DMS153 treated with DMSO at 0.1 percent for 48 hours (cell line): ENCODE measurements around the gene NDUFC1.
A peak's percentile ranks its signal among the peaks of the same experiment; 100 is the strongest.
"Not testable (repeated sequence)": the region's sequence is repeated elsewhere in the genome, so short reads cannot be mapped to it uniquely, and the experiment has no call there.

ENCODE experiments used
- DNase-seq: peaks from one replicate; lab custom pipeline; 2025; ENCODE audit not compliant: unreplicated experiment; lab: John Stamatoyannopoulos, UW

The NDUFC1 gene

DNA sequence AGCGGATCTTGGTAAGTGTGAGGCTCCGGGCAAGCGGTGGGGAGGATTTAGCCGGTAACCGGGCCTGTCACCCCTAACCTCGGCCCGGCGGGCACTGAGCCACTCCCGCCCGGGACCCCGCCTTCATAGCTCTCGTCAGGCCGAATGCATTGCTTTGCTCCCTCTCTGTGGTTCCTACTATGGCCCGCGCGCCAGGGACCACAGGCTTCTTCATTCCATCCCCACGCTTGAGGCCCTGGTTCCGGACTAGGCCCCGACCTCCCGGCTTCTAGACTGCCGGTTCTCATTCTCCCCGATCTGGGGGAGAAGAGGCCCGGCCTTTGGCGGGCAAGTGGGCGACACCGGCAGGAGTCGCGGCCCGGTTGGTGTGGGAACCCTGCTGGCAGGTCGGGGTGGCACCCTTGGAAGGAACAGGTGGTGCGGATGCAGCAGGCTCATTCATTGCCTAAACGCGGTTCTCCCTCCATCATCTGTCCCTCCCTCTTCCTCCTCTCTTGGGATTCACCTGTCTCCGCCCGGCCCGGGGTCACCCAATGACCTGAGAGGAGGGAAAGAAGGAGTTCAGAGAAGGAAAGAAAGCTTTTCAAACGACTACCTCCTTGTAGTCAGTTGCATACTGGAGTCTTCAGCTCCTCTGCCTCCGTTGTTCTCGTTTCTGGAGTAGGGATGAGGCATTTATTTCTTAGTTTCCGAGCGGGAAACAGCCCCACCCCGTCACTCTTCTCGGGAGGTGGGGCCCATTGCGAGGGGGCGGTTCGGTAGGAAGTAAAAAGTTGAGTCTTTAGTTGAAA is at the start of gene NDUFC1:
Gene NDUFC1, minus strand, starts transcription at position 657 of the 791 bp plus-strand sequence. CDS start 6,679 bp downstream, outside the sequence.
- no peak for DNase-seq

DNA sequence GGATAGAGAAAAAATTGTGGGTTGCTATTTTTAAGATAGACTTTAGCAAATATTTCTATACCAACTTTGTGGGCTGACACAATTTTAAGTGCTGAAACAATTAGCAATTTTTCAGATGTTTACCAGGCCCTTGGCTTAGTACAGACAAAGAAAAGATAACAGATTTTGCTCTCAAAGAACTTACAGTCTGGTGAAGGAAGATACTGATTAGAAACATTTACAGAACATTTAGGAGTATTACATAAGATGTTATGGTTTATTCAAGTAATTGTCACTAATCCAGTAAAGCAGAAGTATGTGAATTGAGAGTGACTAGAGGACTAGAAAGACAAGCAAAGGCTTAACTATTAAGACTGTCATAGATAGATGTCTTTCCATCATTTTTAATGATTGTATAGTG is 35.3 kb upstream of the NDUFC1 start:
- no peak for DNase-seq

DNA sequence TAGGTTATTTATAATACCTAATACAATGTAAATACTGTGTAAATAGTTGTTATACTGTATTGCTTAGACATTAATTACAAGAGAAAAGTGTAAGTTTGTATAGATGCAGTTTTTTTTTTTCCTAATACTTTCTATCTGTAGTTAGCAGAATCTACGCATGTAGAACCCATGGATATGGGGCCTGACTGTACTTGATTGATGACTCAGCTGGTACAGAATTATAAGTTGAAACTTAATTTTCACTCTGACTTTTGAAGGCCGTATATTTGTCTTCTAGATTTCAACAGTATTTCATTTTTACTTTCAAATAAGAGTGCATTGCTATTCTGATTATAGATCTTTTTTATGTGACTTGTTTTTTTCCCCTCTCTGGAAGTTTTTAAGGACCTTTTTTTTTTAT is 30.8 kb upstream of the NDUFC1 start:
- no peak for DNase-seq

- DNase-seq: no peak
These were observed 28.9 kb upstream of the NDUFC1 start for GRCh38 chr4:139331185-139331584.

- no peak for DNase-seq
These were observed 28.0 kb upstream of the NDUFC1 start for GRCh38 chr4:139330283-139330682.

DNA sequence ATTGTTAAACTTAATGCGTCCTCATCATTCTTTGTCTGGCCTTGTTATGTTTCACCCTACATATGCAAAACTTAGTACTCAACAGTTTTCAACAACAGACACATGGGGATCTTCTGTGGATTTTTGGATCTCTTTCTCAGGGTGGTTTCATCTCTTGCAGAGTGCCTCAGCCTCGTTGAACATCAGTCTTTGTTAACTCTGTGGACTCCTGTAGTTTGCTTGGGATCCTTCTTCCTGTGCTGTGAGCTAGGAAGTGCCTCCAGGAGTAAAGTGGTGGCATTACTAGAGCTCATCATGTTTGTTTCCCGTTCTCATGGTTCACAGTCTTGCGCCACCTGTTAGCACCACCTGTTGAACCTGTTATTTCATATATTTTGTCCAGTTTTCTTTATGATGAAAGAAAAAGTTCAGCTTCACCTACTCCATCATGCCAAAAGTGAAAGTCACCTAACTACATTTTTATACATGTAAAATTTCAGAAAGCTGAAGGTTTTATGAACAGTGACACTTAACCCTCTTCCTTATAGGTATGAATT is 27.5 kb upstream of the NDUFC1 start:
- DNase-seq: no peak

DNA sequence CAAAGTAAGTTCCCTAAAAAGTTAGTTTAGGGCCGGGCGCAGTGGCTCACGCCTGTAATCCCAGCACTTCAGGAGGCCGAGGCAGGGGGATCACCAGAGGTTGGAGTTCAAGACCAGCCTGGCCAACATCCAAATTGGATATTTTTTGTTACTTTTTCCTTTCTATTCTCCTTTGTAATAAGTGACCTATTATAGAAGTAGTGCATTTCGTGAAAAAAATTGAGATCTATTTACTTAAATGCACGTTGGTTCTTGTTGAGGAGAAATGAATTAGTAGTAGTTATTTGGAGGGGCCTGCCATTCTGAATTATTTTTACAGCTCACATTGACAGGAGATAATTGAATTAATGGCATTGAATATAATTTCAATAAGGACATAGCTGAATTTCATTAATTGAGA is 22.3 kb upstream of the NDUFC1 start:
- DNase-seq: no peak

DNA sequence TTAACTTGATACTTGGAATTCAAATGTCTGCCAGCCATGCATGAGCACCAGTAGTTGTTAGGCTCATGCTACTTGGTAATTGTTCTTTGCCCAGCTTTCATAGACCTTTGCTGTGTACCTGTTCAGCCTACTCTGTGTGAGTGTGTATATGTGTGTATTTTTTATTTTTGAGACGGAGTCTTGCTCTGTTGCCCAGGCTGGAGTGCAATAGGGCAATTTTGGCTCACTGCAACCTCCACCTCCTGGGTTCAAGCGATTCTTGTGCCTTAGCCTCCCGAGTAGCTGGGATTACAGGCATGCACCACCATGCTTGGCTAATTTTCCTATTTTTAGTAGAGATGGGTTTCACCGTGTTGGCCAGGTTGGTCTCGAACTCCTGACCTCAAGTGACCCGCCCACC is 20.3 kb upstream of the NDUFC1 start:
- not testable (repeated sequence) for DNase-seq

GRCh38 chr4:139322070-139322469 is 19.8 kb upstream of the NDUFC1 start:
- DNase-seq: not testable (repeated sequence)

DNA sequence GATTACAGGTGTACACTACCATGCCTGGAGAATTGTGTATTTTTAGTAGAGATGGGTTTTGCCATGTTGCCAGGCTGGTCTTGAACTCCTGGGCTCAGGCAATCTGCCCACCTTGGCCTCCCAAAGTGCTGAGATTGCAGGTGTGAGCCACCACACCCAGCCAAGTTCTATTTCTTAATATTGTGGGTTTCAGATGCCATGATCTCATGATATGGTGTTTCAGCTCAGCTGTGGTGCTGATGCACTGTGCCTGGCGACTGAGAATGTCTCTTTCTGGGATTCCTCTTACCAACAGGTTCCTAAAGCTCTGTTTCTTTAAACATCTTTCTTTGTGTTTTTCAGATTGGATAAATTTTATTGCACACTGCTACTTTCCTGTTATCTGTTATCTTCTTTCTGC is 17.3 kb upstream of the NDUFC1 start:
- no peak for DNase-seq

DNA sequence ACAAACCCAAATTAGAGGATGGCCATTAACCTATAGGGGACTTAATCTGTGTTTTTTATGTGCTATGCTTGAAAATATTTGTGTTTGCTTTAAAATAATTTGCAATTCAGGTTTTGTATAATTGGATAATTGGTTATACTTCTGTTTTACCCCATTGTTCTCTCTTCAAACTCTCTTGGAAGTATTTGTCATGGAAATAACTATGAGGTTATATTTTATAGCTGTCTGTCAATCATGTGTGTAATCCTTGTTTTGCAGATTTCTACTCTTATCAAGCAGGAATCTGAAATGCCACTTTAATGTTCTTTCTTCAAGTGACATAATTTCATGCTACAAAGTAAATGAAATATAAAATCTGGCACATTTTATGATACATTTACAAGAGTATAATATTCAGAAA is 15.4 kb upstream of the NDUFC1 start:
- no peak for DNase-seq

DNA sequence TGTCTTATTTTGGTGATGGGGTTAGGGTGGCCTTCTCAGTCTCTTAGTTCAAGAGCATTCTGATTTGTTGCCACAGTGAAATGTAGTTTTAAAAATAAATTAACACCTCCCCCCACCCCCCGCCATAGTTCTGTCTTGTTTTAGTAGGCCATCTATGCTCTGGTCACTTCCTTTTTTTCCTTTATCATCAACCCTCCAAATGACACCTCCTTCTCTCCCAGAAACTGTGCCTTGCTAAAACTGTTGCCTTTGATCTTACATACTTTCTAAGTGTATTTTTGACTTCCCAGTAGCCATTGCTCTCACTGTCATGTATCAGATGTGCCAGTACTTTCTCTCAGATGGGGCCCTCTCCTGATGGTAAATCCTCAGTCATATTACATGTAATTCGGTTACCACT is 14.5 kb upstream of the NDUFC1 start:
- DNase-seq: no peak

DNA sequence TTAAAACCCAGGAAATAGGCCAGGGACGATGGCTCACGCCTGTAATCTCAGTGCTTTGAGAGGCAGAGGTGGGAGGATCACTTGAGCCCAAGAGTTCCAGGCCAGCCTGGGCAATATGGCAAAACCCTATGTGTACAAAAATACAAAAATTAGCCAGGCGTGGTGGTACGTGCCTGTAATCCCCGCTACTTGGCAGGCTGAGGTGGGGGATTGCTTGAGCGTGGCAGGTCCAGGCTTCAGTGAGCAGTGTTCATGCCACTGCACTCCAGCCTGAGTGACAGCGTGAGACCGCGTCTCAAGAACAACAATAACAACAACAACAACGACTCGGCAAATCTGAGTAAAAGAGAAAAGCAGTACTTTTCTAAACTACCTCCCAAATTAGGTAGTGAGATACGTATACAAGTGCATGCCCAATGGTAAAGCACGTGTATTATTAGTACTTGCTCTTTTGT is 13.0 kb upstream of the NDUFC1 start:
- no peak for DNase-seq

DNA sequence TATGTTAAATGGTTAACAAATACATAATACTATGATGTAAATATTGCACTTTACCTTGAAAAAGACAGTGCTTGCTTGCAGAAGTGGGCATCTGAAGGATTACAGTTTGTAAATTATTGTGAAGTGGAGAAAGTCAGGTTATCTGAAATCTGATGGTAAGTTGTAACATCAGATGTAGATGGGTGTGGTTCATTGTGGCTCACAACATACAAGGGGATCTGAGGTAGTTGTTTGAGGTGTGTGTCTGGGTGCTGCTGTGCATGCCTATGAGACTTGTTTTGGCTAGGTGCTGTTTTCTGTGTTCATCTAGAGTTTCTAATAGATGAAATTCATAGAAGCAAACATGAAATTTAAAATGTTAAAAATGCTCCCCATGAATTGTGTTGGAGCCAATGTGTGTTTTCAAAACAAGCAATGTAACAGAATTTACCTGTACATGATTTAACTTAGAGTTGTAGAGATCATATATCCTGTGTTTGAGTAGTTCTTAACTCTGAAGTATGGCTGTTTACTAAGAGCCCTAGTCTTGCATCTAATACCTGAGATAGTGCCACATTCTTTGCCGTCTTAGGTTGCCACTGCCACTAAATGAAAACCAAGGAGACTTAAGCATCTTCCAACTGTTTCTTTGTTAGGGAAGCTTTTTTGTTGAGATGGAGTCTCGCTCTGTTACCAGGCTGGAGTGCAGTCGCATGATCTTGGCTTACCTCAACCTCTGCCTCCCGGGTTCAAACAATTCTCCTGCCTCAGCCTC is 11.9 kb upstream of the NDUFC1 start:
- no peak for DNase-seq

DNA sequence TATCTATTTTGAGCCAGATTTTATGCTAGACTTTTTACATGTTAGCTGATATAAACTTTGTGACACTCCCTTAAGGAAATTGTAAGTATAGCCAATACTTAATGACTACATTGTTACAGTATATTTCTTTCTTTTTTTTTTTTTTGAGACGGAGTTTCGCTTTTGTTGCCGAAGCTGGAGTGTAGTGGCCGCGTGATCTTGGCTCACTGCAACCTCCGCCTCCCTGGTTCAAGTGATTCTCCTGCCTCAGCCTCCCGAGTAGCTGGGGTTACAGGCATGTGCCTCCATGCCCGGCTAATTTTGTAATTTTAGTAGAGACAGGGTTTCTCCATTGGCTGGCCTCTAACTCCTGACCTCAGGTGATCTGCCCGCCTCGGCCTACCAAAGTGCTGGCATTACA is 11.1 kb upstream of the NDUFC1 start:
- not testable (repeated sequence) for DNase-seq

- DNase-seq: no peak
These were observed 10.5 kb upstream of the NDUFC1 start for GRCh38 chr4:139312552-139313332.

DNA sequence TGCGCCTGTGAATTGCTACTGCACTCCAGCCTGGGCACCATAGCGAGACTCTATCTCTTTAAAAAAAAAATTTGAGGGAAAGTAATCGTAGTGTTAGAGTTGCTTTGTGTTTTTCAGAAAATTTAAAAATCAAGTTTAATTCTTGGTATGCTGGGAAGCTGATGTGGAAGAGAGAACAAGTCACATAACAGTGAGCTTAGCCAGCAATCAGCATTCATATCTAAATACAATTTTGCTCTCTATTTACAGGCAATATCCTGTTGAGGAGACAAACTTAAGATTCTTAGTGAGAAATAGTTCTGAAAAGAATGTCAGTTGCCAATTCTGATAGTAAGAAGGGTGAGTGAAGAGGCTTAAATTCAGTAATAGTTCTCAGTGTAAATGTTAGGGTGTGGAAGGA is 9.6 kb upstream of the NDUFC1 start:
- no peak for DNase-seq

GRCh38 chr4:139304920-139305319 is 2.6 kb upstream of the NDUFC1 start:
- no peak for DNase-seq

GRCh38 chr4:139301113-139301820 is 1.0 kb downstream of the NDUFC1 start, which contains the start of gene NAA15:
NAA15 (plus strand) TSS chr4:139301505; CDS start chr4:139301778, 273 bp downstream.
- peak; percentile 98 for DNase-seq

GRCh38 chr4:139300431-139301112 is 1.7 kb downstream of the NDUFC1 start:
- DNase-seq: no peak
